ENCODE data around the gene STK35. TPM values are rescaled to one million over a fixed set of nuclear protein-coding genes. Genes with fewer than 3 reads are reported as not detected.

STK35 gene
- total RNA-seq, 4 donors from 2014 or later: 10.2 to 28.0 (median 17.5) TPM

- Histone ChIP-seq H3K36me3 (no peaks in the 10 kb centered on the region), H3K27ac (no peak overlapping the region), H3K27me3 (no peaks in the 10 kb centered on the region), H3K4me3 (no peak overlapping the region), H3K9me3 (no peaks in the 10 kb centered on the region), H3K4me1 (peaks cover 0 to 7% of the 10 kb centered on the region in 2 donors)
- TF ChIP-seq POLR2A (IDR thresholded peaks at IDR 0.05): no peak
- intact Hi-C loops (cut with DNase I; ENCODE audit: low total_unique reads): no loop called here
- DNase-seq: no peak
These were observed 30.9 kb downstream of the STK35 start for GRCh38 chr20:2132461-2132901.

GRCh38 chr20:2133318-2134183 lies 31.9 kb downstream of the STK35 start:
- peak in 1 of 2 donors; percentile 40 for DNase-seq
- no peak overlapping the region for H3K4me3 ChIP-seq
- H3K27ac ChIP-seq: peak overlapping the region in 1 of 2 donors; percentile 11
- TF ChIP-seq CTCF (IDR thresholded peaks at IDR 0.05) (no peak), POLR2A (IDR thresholded peaks at IDR 0.05) (no peak)
- peaks cover 0 to 1% of the 10 kb centered on the region in 2 donors for H3K4me1 ChIP-seq
- H3K36me3 ChIP-seq: no peaks in the 10 kb centered on the region
- intact Hi-C loops (cut with DNase I; ENCODE audit: low total_unique reads): no loop called here
- H3K9me3 ChIP-seq: no peaks in the 10 kb centered on the region
- no peaks in the 10 kb centered on the region for H3K27me3 ChIP-seq

GRCh38 chr20:2135013-2135412 lies 33.4 kb downstream of the STK35 start:
- Histone ChIP-seq H3K4me3 (no peak overlapping the region), H3K36me3 (no peaks in the 10 kb centered on the region), H3K27ac (no peak overlapping the region), H3K4me1 (no peaks in the 10 kb centered on the region), H3K27me3 (no peaks in the 10 kb centered on the region), H3K9me3 (no peaks in the 10 kb centered on the region)
- no peak for DNase-seq
- TF ChIP-seq CTCF (IDR thresholded peaks at IDR 0.05) (no peak), POLR2A (IDR thresholded peaks at IDR 0.05) (no peak)
- intact Hi-C loops (cut with DNase I; ENCODE audit: low total_unique reads): no loop called here

- Histone ChIP-seq H3K27ac (no peak overlapping the region), H3K27me3 (no peaks in the 10 kb centered on the region), H3K36me3 (no peaks in the 10 kb centered on the region), H3K4me3 (no peak overlapping the region), H3K9me3 (no peaks in the 10 kb centered on the region), H3K4me1 (no peaks in the 10 kb centered on the region)
- no peak for TF ChIP-seq POLR2A (IDR thresholded peaks at IDR 0.05)
- TF ChIP-seq CTCF (IDR thresholded peaks at IDR 0.05): no peak
- intact Hi-C loops (cut with DNase I; ENCODE audit: low total_unique reads): no loop called here
- no peak for DNase-seq
These were observed 34.6 kb downstream of the STK35 start for GRCh38 chr20:2136275-2136674.

- intact Hi-C loops (cut with DNase I; ENCODE audit: low total_unique reads): no loop called here
- no peaks in the 10 kb centered on the region for H3K27me3 ChIP-seq
- no peak for DNase-seq
- H3K9me3 ChIP-seq: no peaks in the 10 kb centered on the region
- TF ChIP-seq CTCF (IDR thresholded peaks at IDR 0.05): no peak
- TF ChIP-seq POLR2A (IDR thresholded peaks at IDR 0.05): no peak
- H3K4me1 ChIP-seq: no peaks in the 10 kb centered on the region
- H3K4me3 ChIP-seq: no peak overlapping the region
- H3K27ac ChIP-seq: no peak overlapping the region
- H3K36me3 ChIP-seq: no peaks in the 10 kb centered on the region
These were observed 36.0 kb downstream of the STK35 start for GRCh38 chr20:2137552-2138201.

All from uterus (tissue), 4 donors.